ENCODE results near the gene NISCH.

NISCH gene

GRCh38 chr3:52477076-52477795, 21.8 kb downstream of the NISCH start:
- no peak for DNase-seq

GRCh38 chr3:52477796-52478095, 22.3 kb downstream of the NISCH start:
- no peak for DNase-seq

- no peak for DNase-seq
Observed at GRCh38 chr3:52479037-52479876, 23.9 kb downstream of the NISCH start.

- no peak for DNase-seq
Observed at GRCh38 chr3:52479877-52480575, 24.6 kb downstream of the NISCH start.

GRCh38 chr3:52480768-52481715, 25.6 kb downstream of the NISCH start:
- DNase-seq = no peak

DNA sequence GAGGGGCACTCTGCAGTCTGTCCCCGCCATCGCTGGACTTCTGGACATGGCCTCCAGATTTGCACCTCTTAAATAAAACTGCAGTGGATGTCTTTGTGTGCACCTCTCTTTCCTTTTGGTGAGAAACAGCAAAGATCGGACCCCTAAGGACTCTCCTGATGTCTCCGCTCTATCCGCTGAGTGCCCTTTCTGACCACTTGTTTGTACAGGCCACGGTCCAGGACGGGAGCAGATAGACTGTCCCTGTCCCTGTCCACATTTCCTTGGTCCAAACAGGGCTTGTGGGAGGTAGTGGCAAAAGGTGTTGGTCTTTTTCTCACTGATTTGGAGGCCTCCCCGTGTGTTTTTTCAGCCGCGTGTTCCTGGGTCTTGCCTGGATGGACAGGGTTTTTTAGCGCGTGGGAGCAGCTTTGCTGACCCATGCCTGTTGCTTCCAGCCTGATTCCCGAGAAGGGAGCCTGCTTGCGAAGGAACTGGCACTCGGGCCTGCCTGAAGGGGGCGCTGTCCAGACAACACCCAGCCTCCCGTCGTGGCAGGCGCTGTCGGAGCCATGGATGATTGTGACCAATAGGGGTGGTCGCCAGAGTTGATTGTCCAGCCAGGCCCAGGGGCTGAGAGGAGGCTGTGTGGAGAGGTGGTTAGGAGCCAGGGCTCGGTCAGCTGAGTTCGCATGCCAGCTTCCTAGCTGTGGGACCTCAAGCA, 26.6 kb downstream of the NISCH start:
- DNase-seq = no peak

- DNase-seq = no peak
Observed at GRCh38 chr3:52483081-52483480, 27.7 kb downstream of the NISCH start.

GRCh38 chr3:52483577-52484381, 28.4 kb downstream of the NISCH start:
- no peak for DNase-seq

GRCh38 chr3:52484680-52485461, 29.5 kb downstream of the NISCH start:
- DNase-seq = no peak

GRCh38 chr3:52487050-52487787, 31.8 kb downstream of the NISCH start:
- no peak for DNase-seq

DNA sequence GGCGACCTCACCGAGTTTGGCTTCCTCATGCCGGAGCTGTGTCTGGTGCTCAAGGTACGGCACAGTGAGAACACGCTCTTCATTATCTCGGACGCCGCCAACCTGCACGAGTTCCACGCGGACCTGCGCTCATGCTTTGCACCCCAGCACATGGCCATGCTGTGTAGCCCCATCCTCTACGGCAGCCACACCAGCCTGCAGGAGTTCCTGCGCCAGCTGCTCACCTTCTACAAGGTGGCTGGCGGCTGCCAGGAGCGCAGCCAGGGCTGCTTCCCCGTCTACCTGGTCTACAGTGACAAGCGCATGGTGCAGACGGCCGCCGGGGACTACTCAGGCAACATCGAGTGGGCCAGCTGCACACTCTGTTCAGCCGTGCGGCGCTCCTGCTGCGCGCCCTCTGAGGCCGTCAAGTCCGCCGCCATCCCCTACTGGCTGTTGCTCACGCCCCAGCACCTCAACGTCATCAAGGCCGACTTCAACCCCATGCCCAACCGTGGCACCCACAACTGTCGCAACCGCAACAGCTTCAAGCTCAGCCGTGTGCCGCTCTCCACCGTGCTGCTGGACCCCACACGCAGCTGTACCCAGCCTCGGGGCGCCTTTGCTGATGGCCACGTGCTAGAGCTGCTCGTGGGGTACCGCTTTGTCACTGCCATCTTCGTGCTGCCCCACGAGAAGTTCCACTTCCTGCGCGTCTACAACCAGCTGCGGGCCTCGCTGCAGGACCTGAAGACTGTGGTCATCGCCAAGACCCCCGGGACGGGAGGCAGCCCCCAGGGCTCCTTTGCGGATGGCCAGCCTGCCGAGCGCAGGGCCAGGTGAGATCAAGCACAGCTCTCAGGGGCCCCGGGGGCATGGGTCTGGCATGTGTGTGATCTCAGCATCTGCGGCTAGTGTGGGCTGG, 32.6 kb downstream of the NISCH start:
- DNase-seq = no peak

DNA sequence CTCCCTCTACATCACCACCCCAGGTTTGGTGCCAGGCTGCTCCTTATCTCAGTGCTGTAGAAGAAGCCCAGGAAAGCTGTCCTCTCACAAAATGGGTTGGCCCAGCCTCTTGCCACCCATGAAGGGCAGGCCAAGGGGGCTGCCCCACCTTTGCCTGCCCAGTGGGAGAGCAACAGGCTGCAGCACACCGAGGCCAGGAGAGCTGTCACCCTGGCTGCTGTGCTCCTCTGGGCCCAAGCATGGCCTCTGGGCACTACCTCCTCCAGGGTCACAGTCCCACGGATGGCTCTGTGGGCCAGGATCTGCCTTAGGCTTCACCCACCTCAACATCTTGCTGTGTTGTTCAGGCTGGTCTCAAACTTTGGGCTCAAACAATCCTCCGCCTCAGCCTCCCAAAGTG, 33.3 kb downstream of the NISCH start:
- no peak for DNase-seq

DNA sequence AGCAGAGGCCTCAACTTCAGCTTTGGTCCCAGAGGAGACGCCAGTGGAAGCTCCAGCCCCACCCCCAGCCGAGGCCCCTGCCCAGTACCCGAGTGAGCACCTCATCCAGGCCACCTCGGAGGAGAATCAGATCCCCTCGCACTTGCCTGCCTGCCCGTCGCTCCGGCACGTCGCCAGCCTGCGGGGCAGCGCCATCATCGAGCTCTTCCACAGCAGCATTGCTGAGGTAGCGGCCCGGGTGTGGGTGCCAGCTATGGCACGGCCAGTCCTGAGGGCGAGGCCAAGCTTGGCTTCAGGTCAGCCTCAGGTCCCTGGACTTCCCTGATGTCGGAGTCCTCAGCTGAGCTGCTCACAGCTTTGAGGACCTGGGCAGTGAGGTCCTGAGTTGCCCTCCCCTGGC, 34.0 kb downstream of the NISCH start:
- no peak for DNase-seq

DNA sequence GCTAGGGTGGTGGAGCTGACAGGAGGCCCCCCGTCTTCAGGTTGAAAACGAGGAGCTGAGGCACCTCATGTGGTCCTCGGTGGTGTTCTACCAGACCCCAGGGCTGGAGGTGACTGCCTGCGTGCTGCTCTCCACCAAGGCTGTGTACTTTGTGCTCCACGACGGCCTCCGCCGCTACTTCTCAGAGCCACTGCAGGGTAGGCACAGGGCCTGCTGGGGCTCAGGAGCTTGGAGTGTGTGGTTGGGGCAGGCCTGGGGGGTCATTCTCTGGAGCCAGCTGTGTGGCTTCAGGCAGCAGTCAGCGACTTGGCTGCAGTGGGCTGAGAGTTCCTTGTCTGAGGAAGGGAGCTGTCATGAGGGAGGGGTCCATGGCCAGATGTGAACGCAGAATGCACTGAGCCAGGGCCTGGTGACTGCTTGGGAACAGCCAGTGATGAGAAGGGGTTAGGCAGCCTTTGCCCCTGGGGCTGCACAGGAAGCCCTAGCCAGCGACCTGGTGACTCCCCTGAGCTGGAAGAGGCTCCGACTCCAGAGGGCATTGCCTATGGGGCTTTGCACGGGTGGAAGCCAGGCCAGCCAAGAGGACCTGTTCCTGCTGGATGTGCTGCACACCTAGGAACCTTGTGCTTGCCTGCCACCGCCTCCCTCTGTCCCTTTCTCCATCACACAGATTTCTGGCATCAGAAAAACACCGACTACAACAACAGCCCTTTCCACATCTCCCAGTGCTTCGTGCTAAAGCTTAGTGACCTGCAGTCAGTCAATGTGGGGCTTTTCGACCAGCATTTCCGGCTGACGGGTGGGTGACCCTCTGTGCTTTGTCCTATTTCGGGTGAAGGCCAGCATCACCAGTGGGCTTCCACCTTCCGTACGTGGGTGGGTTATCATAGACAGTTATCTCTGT, 34.9 kb downstream of the NISCH start:
- DNase-seq = no peak

- no peak for DNase-seq
Observed at GRCh38 chr3:52490939-52491526, 35.6 kb downstream of the NISCH start.

DNA sequence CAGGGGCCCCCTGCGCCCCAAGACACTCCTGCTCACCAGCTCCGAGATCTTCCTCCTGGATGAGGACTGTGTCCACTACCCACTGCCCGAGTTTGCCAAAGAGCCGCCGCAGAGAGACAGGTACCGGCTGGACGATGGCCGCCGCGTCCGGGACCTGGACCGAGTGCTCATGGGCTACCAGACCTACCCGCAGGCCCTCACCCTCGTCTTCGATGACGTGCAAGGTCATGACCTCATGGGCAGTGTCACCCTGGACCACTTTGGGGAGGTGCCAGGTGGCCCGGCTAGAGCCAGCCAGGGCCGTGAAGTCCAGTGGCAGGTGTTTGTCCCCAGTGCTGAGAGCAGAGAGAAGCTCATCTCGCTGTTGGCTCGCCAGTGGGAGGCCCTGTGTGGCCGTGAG, 36.7 kb downstream of the NISCH start:
- DNase-seq = no peak

Measured in NCI-H1092 treated with DMSO at 0.1 percent for 48 hours (cell line).